ENCODE results near the gene LGI1. TPM values are rescaled to one million over a fixed set of nuclear protein-coding genes. Genes with fewer than 3 reads are reported as not detected.

LGI1 gene
- polyA plus RNA-seq, 3 donors, result 0.03 TPM; not detected in 2

GRCh38 chr10:93819520-93819919 lies 61.8 kb downstream of the LGI1 start:
- no peaks in the 10 kb centered on the region for H3K36me3 Mint-ChIP-seq
- H3K4me1 ChIP-seq (ENCODE audit: control insufficient read depth in 1 of 2, insufficient read depth in 2 of 2, low read length in 2 of 2), result no peaks in the 10 kb centered on the region

GRCh38 chr10:93820434-93820833 lies 62.7 kb downstream of the LGI1 start:
- DNase-seq, result no peak
- peaks cover 11 to 16% (median 11%) of the 10 kb centered on the region in 3 donors for H3K27me3 Mint-ChIP-seq (ENCODE audit: low read depth in 3 of 3)
- Histone ChIP-seq H3K9me3 (replicated peaks in 1 of 2; ENCODE audit: control insufficient read depth in 1 of 2, insufficient read depth in 1 of 2, low read length in 2 of 2) (no peaks in the 10 kb centered on the region), H3K27me3 (ENCODE audit: control insufficient read depth in 2 of 2, insufficient read depth in 2 of 2, low read length in 2 of 2) (peaks cover 2 to 4% of the 10 kb centered on the region in 2 donors), H4K20me1 (ENCODE audit: insufficient read depth, low read length) (no peaks in the 10 kb centered on the region), H3K4me3 (replicated peaks in 1 of 3; ENCODE audit: low read depth in 2 of 3, low read length in 3 of 3) (no peak overlapping the region), H3K79me2 (ENCODE audit: insufficient read depth, low read length) (no peaks in the 10 kb centered on the region), H3K27ac (ENCODE audit: low read depth in 1 of 2, low read length in 2 of 2) (no peak overlapping the region), H3K9ac (ENCODE audit: insufficient read depth, low read length, poor library complexity, severe bottlenecking) (no peak overlapping the region), H2AFZ (ENCODE audit: insufficient read depth, low read depth, low read length, poor library complexity, severe bottlenecking) (no peak overlapping the region), H3K36me3 (replicated peaks in 1 of 2; ENCODE audit: control insufficient read depth in 1 of 2, insufficient read depth in 2 of 2, low read length in 2 of 2) (no peaks in the 10 kb centered on the region), H3K4me1 (ENCODE audit: control insufficient read depth in 1 of 2, insufficient read depth in 2 of 2, low read length in 2 of 2) (no peaks in the 10 kb centered on the region), H3K4me2 (replicated peaks; ENCODE audit: extremely low read depth, low read length, poor library complexity, severe bottlenecking) (no peak overlapping the region)
- WGBS (ENCODE audit: insufficient coverage), result 83% methylated on average over 1 of the region's 3 CpGs
- H3K9me3 Mint-ChIP-seq, result peaks cover 0 to 4% (median 3%) of the 10 kb centered on the region in 7 donors
- no peak overlapping the region for H3K4me3 Mint-ChIP-seq
- TF ChIP-seq CTCF (IDR thresholded peaks at IDR 0.05), result no peak
- peaks cover 7% of the 10 kb centered on the region for H3K4me1 Mint-ChIP-seq
- no peaks in the 10 kb centered on the region for H3K36me3 Mint-ChIP-seq
- intact Hi-C loops (cut with micrococcal nuclease), result no loop called here
- no peak overlapping the region for H3K27ac Mint-ChIP-seq

More at GRCh38 chr10:93819520-93819919, 61.8 kb downstream of the LGI1 start:
- no peaks in the 10 kb centered on the region for H3K79me2 ChIP-seq (ENCODE audit: insufficient read depth, low read length)
- DNase-seq, result no peak
- peaks cover 2 to 4% of the 10 kb centered on the region in 2 donors for H3K27me3 ChIP-seq (ENCODE audit: control insufficient read depth in 2 of 2, insufficient read depth in 2 of 2, low read length in 2 of 2)
- H3K4me2 ChIP-seq (replicated peaks; ENCODE audit: extremely low read depth, low read length, poor library complexity, severe bottlenecking), result no peak overlapping the region
- Mint-ChIP-seq H3K4me1 (peaks cover 7% of the 10 kb centered on the region), H3K9me3 (peaks cover 0 to 4% (median 3%) of the 10 kb centered on the region in 7 donors), H3K27me3 (ENCODE audit: low read depth in 3 of 3) (peaks cover 11 to 16% (median 11%) of the 10 kb centered on the region in 3 donors), H3K4me3 (no peak overlapping the region), H3K27ac (no peak overlapping the region)
- no peak overlapping the region for H3K9ac ChIP-seq (ENCODE audit: insufficient read depth, low read length, poor library complexity, severe bottlenecking)
- no peak overlapping the region for H2AFZ ChIP-seq (ENCODE audit: insufficient read depth, low read depth, low read length, poor library complexity, severe bottlenecking)
- no peaks in the 10 kb centered on the region for H3K36me3 ChIP-seq (replicated peaks in 1 of 2; ENCODE audit: control insufficient read depth in 1 of 2, insufficient read depth in 2 of 2, low read length in 2 of 2)
- intact Hi-C loops (cut with micrococcal nuclease), result loop anchor here in 1 of 2 donors (5.0 kb wide), 1 partner anchor 117 kb away; the partner anchor contains the start of gene FRA10AC1
- no peak for TF ChIP-seq CTCF (IDR thresholded peaks at IDR 0.05)
- H3K9me3 ChIP-seq (replicated peaks in 1 of 2; ENCODE audit: control insufficient read depth in 1 of 2, insufficient read depth in 1 of 2, low read length in 2 of 2), result no peaks in the 10 kb centered on the region
- H3K27ac ChIP-seq (ENCODE audit: low read depth in 1 of 2, low read length in 2 of 2), result no peak overlapping the region
- no peak overlapping the region for H3K4me3 ChIP-seq (replicated peaks in 1 of 3; ENCODE audit: low read depth in 2 of 3, low read length in 3 of 3)
- no CpG with 5 or more reads among the region's 4 CpGs for WGBS (ENCODE audit: insufficient coverage)
- no peaks in the 10 kb centered on the region for H4K20me1 ChIP-seq (ENCODE audit: insufficient read depth, low read length)

Data from CD14-positive monocyte (primary cell).